Measurements from ENCODE around the gene DENND1B.

GRCh38 chr1:197768014-197768805 lies 7.1 kb downstream of the DENND1B start:
- TF ChIP-seq CTCF (IDR thresholded peaks at IDR 0.05; ENCODE audit: poor library complexity, severe bottlenecking), result no peak
- TF ChIP-seq EZH2 (IDR thresholded peaks at IDR 0.05; ENCODE audit: borderline replicate concordance, insufficient read depth, low read length, poor library complexity, severe bottlenecking), result no peak
- TF ChIP-seq SMC3 (conservative IDR thresholded peaks at IDR 0.05; ENCODE audit: poor library complexity), result no peak

All from neural cell (in vitro differentiated cells).